Hepatocyte (in vitro differentiated cells): ENCODE results near the gene GRB10.

ENCODE experiments used
- CTCF ChIP-seq: fragments of 200-600 bp; sonication (generic); IDR thresholded peaks from 2 replicates; pipeline ENCODE4 v1.5.1; 2016; ENCODE audit warnings: antibody characterized with exemption, mild to moderate bottlenecking; ENCODE audit not compliant: poor library complexity
- EZH2phosphoT487 ChIP-seq: fragments of 200-600 bp; sonication (generic); IDR thresholded peaks from one replicate; pipeline ENCODE4 v1.6.1; 2018; ENCODE audit warnings: antibody characterized with exemption, mild to moderate bottlenecking, low read depth, moderate library complexity; ENCODE audit not compliant: unreplicated experiment, severe bottlenecking

GRCh38 chr7:50803359-50804337 lies 21.0 kb upstream of the GRB10 start:
- TF ChIP-seq CTCF (no peak), EZH2phosphoT487 (no peak)
